MCF 10A (cell line): ENCODE data around the gene DNTT. TPM values are rescaled to one million over a fixed set of nuclear protein-coding genes. Genes with fewer than 3 reads are reported as not detected.
A peak's percentile ranks its signal among the peaks of the same experiment; 100 is the strongest.

Experiments
- BruUV-seq: library from RNA; stranded (reverse); fragments of 400-500 nt; replicated peaks from 2 replicates; lab custom pipeline; 2021; lab: Mats Ljungman, UMichigan
- CTCF ChIA-PET: fragments of 300-600 bp; sonication (Branson Sonifier 250); formaldehyde crosslinking; extraction: SDS; loops from one replicate; lab custom pipeline; 2021; ENCODE audit warnings: antibody characterized with exemption, inconsistent platforms; lab: Yijun Ruan, JAX
- POLR2A ChIA-PET: fragments of 300-600, 350-650 bp; sonication (Branson Sonifier 250); formaldehyde crosslinking; extraction: SDS; loops from one replicate; lab custom pipeline; 2020; ENCODE audit warnings: antibody characterized with exemption, inconsistent platforms; lab: Yijun Ruan, JAX
- DNase-seq: peaks from one replicate; pipeline ENCODE4 v3.0.0-alpha.2; 2018; ENCODE audit not compliant: unreplicated experiment
- H3K27ac Mint-ChIP-seq: one replicate; pipeline ENCODE4 v1.8.0; 2022; ENCODE audit warnings: mild to moderate bottlenecking, low read depth, mixed read lengths; ENCODE audit not compliant: unreplicated experiment
- H3K27me3 Mint-ChIP-seq: one replicate; pipeline ENCODE4 v1.8.0; 2022; ENCODE audit warnings: mixed read lengths; ENCODE audit not compliant: insufficient read depth, unreplicated experiment
- H3K36me3 Mint-ChIP-seq: one replicate; pipeline ENCODE4 v1.8.0; 2022; ENCODE audit warnings: mild to moderate bottlenecking, moderate library complexity, mixed read lengths; ENCODE audit not compliant: insufficient read depth, unreplicated experiment
- H3K4me1 Mint-ChIP-seq: one replicate; pipeline ENCODE4 v1.8.0; 2022; ENCODE audit warnings: mixed read lengths; ENCODE audit not compliant: insufficient read depth, unreplicated experiment
- H3K4me3 Mint-ChIP-seq: one replicate; pipeline ENCODE4 v1.8.0; 2022; ENCODE audit warnings: mild to moderate bottlenecking, moderate library complexity, mixed read lengths; ENCODE audit not compliant: unreplicated experiment
- H3K9me3 Mint-ChIP-seq: one replicate; pipeline ENCODE4 v1.8.0; 2022; ENCODE audit warnings: mixed read lengths; ENCODE audit not compliant: unreplicated experiment
- intact Hi-C: fragments of 100-400 bp; cut with micrococcal nuclease; formaldehyde crosslinking; loops from 2 replicates; pipeline ENCODE4 v1.14.1; 2022
- total RNA-seq: library from RNA; stranded (reverse); gene quantifications from 2 replicates; pipeline ENCODE4 v1.2.3, GENCODE V29; 2022
- TF ChIP-seq, protein P1 (sequence below): fragments of 200-600 bp; IDR thresholded peaks from one replicate; pipeline ENCODE4 v1.8.0; 2022; ENCODE audit warnings: antibody characterized with exemption, mild to moderate bottlenecking; ENCODE audit not compliant: unreplicated experiment

DNTT gene
- total RNA-seq, 1 experiment from 2014 or later: not detected

DNA sequence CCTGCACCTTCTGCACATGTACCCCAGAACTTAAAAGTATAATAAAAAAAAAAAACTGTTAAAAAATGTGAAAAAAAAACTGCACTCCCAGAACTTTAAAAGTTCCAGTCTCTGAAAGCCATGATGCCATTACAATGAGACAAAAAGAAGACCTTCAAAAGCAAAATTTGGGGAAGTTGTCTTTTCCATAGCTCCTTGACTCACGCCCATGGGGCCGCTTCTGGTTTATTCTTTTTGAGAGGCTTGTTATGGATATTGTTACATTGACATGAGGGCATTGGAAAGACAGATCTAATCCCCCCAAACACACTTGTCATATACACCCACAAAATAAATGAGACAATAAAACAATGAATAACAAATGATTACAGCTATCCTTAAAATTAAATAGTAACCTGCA, 33.7 kb upstream of the DNTT start:
- Mint-ChIP-seq H3K27me3 (no peaks in the 10 kb centered on the region), H3K4me3 (peak overlapping the region; percentile 74), H3K4me1 (peaks cover 17% of the 10 kb centered on the region), H3K27ac (no peak overlapping the region), H3K9me3 (no peaks in the 10 kb centered on the region), H3K36me3 (no peaks in the 10 kb centered on the region)
- TF ChIP-seq, protein P1, sequence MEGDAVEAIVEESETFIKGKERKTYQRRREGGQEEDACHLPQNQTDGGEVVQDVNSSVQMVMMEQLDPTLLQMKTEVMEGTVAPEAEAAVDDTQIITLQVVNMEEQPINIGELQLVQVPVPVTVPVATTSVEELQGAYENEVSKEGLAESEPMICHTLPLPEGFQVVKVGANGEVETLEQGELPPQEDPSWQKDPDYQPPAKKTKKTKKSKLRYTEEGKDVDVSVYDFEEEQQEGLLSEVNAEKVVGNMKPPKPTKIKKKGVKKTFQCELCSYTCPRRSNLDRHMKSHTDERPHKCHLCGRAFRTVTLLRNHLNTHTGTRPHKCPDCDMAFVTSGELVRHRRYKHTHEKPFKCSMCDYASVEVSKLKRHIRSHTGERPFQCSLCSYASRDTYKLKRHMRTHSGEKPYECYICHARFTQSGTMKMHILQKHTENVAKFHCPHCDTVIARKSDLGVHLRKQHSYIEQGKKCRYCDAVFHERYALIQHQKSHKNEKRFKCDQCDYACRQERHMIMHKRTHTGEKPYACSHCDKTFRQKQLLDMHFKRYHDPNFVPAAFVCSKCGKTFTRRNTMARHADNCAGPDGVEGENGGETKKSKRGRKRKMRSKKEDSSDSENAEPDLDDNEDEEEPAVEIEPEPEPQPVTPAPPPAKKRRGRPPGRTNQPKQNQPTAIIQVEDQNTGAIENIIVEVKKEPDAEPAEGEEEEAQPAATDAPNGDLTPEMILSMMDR: no peak
- no TSS peak for BruUV-seq
- no peak for DNase-seq
- intact Hi-C loops: no loop called here
- POLR2A ChIA-PET: interaction anchor here (0.6 to 3.6 kb wide), 13 partner anchors 8 to 577 kb away, joined by 3 to 28 read pairs (median 6); partner anchors contain the start of genes CCNJ and TCTN3
- CTCF ChIA-PET: interaction anchor here (0.6 to 4.2 kb wide), 8 partner anchors 15 to 253 kb away, joined by 3 to 27 read pairs (median 5); no protein-coding TSS in a partner anchor

DNA sequence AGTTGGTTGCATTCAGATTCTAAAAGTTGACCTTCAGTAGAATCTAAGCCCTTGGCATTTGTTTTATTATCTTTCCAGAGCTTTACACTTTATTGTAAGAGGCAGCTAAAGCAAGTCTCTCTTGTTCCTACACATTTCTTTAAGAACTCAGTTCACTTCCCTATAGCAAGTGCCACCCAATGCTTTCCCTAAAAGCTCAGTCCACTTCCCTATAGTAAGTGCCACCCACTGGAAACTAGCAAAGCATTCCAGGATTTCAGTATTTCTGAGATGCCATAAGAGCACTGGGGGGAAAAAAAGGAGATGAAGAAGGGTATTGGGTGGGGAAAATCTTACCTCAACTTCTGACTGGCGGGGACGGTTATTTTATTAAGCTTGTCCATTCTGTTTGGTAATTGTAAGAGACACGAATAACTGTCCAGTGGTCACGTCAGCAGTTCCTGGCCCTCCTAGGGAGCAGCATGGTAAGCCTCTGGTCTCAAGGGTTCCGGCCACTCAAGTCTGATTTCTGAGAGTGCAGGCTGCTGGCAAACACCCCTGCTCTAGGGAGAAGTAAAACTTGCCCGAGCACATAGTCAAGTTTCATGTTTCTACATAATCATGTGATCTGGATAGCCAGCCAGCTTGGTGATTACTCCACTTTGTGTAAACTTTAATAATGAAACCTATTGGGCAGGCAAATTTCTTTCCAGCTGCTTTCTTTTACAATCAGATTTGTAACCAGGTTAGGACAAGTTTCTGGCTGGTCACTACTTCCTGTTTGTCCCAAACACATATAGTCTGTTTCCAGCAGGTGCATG, 33.0 kb upstream of the DNTT start, which contains the start of gene BLNK:
Gene BLNK (minus strand): TSS at position 554 of the 800 bp plus-strand sequence. CDS start 171 bp downstream, at position 383.
- peak; percentile 79 for DNase-seq
- intact Hi-C loops: no loop called here
- H3K36me3 Mint-ChIP-seq: no peaks in the 10 kb centered on the region
- H3K9me3 Mint-ChIP-seq: no peaks in the 10 kb centered on the region
- peaks cover 24% of the 10 kb centered on the region for H3K4me1 Mint-ChIP-seq
- TSS peak; percentile 74 for BruUV-seq
- peak within 1 kb of the TSS; percentile 74 for H3K4me3 Mint-ChIP-seq
- TF ChIP-seq, protein P1: no peak
- ChIA-PET POLR2A (interaction anchor here (0.6 to 3.6 kb wide), 20 partner anchors 8 to 578 kb away, joined by 3 to 28 read pairs (median 4); partner anchors contain the start of genes CCNJ and TCTN3), CTCF (interaction anchor here (0.6 to 4.2 kb wide), 10 partner anchors 16 to 254 kb away, joined by 3 to 27 read pairs (median 4); no protein-coding TSS in a partner anchor)
- H3K27me3 Mint-ChIP-seq: no peaks in the 10 kb centered on the region
- H3K27ac Mint-ChIP-seq: peak within 1 kb of the TSS; percentile 82

DNA sequence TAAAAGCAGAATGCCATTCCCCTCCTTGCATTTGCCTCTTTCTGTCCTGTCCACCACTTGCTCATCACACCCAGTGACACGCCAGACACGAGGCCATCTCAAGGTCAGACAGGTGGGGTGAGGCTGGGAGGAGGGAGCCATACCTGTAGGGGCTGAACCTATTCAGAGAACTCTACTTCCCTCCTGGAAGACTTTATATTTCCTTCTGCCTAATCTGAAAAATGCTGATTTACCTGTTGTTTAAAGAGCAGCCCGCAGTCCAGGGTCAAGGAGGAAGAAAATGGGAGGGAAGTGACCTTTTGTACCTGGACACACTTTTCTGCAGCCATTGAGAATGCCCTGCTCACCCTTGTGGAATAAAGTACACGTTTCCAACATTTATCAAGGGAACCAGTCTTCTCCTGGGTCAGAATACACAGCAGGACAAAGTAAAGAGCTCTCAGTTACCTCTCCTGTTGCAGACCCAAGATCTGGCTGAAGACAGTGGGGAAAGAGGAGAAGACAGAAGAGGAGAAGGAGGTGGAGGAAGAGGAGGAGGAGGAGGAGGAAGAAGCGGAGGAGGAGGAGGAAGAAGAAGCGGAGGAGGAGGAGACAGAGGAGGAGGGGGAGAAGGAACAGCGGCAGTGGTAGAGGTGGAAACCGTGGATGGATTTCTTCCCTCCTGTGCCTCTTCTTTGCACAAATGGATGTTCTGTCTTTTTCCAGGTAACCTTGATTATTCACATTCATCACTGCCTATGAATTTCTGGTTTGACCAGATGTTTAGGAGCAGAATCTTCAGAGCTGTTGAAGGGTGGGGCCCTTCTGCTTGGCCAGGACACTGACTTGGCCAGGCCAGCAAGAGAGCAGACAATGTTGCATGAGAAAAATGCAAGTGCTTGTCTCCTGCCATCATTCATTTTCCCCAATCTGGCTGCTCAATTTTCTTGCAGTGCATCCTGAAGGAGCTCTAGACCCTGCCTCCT, 31.6 kb upstream of the DNTT start:
- no peak overlapping the region for H3K4me3 Mint-ChIP-seq
- BruUV-seq: no TSS peak
- no peaks in the 10 kb centered on the region for H3K36me3 Mint-ChIP-seq
- TF ChIP-seq, protein P1: no peak
- peaks cover 29% of the 10 kb centered on the region for H3K4me1 Mint-ChIP-seq
- no peak for DNase-seq
- intact Hi-C loops: no loop called here
- CTCF ChIA-PET: interaction anchor here (0.6 to 4.2 kb wide), 6 partner anchors 8 to 579 kb away, joined by 3 to 27 read pairs (median 4); partner anchors contain the start of gene TCTN3
- no peak overlapping the region for H3K27ac Mint-ChIP-seq
- H3K27me3 Mint-ChIP-seq: no peaks in the 10 kb centered on the region
- H3K9me3 Mint-ChIP-seq: no peaks in the 10 kb centered on the region
- POLR2A ChIA-PET: interaction anchor here (0.6 to 3.6 kb wide), 7 partner anchors 10 to 351 kb away, joined by 3 to 28 read pairs (median 4); no protein-coding TSS in a partner anchor
